ENCODE data around the gene SYNPO. TPM values are rescaled to one million over a fixed set of nuclear protein-coding genes. Genes with fewer than 3 reads are reported as not detected.

SYNPO gene
- polyA plus RNA-seq, 2 of the 4 experiments (the other 2 are of a cell fraction) = 13.7 to 33.9 TPM

DNA sequence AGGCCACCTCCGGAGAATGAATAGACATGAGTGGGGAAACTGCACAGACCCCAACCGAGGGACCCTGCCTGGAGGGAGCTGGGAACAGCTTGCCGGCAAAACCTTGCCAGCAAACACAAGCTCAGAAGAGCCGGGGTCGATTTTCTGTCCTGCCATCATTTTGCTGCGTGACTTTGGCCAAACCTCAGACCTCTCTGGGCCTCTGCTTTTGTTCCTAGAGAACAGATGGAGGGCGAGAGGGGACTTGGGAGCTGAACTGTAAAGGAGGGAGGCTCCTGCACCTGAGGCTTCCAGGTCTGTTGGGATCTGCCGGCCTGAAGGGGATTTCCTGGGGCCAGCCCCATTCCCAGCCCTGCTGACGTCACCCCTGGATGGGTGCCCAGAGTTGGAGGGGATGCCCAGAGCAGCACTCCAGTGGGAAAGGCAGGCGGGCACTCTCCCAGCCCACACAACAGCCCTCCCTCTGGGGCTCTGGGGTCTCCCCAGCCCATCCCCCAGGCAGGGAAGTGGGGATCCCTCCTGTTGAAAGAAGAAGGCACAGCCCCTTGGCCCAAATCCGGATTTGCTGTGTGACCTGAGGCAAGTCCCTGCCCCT is 40.4 kb upstream of the SYNPO start:
- CTCF ChIA-PET = no interaction called here
- 29% methylated on average over 11 of the region's 11 CpGs for WGBS (ENCODE audit: missing lambda C conversion rate)
- ATAC-seq = peak; percentile 59 to 87; a peak in 5 of 6 replicates
- H3K27ac ChIP-seq = peak overlapping the region in 1 of 2 experiments; percentile 69; a peak in 3 of 6 replicates
- no peak overlapping the region for H3K4me3 ChIP-seq
- POLR2A ChIA-PET = no interaction called here
- peak overlapping the region; percentile 45 for H3K4me2 ChIP-seq
- H3K4me1 ChIP-seq = peaks cover 14% of the 10 kb centered on the region
- no peak for FAIRE-seq
- H3K9me3 ChIP-seq = no peaks in the 10 kb centered on the region
- peak; percentile 61 to 91 for DNase-seq (ENCODE audit: low read depth in 1 of 2, low spot score in 1 of 2)
- TF ChIP-seq FOSL2 (IDR thresholded peaks at IDR 0.05) (no peak), FOSL2 (CRISPR knock-in tag; IDR thresholded peaks at IDR 0.05) (0 out of 2 replicates have a peak, but pooled peaks have one; percentile 24), ZFP36 (IDR thresholded peaks at IDR 0.05; ENCODE audit: borderline replicate concordance, partially characterized antibody) (peak; percentile 25), ZC3H11A (IDR thresholded peaks at IDR 0.05) (no peak), CHD4 (IDR thresholded peaks at IDR 0.05; ENCODE audit: borderline replicate concordance) (no peak), NR3C1 (IDR thresholded peaks at IDR 0.05) (no peak)

DNA sequence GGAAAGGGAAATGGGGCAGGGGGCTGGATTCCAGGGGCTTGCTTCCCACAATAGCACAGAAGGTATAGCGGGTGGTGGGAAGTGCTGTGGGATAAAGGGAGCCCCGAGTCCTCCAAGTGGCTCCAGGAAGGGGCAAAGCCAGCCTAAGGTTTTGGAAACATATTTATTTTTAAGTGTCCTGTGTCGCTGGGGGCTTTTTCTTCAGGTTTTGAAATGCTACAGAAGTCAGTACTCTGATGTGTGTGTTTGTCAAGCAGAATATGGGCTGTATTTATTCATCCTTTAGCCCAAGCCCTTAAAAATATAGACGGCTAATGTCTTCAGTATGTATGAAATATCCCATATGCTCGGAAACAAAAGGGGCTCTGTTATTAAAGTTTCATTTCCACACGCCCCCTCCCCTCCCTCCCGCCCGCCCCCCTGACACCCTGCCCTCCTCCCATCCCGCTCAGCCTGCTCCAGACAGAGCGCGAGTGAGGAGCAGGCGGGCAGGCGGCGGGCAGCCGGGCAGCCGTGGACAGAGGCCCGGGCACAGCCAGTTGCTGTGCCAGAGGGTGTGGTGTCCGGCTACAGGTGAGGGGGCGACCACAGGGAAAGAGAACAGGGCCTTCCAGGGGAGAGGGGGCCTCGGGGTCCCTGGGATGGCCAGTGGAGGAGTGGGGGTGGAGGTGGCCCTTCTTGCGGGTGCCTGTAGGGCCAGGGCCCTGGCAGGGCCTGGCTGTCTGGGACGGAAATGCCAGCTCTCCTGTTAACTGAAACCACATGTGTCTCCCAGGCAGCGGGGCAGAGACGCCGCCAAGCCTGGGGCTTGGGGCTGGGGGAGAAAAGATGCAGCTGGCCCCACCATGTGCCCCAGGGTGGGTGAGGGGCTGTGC is 39.6 kb upstream of the SYNPO start:
- no peak overlapping the region for H3K4me3 ChIP-seq
- 81% methylated on average over 21 of the region's 25 CpGs for WGBS (ENCODE audit: missing lambda C conversion rate)
- peak overlapping the region; percentile 45; the same call in 1 of the 3 replicates for H3K4me2 ChIP-seq
- ChIA-PET POLR2A (no interaction called here), CTCF (interaction anchor here (1.6 kb wide), 1 partner anchor 14 kb away, joined by 5 read pairs; no protein-coding TSS in a partner anchor)
- H3K9me3 ChIP-seq = no peaks in the 10 kb centered on the region
- DNase-seq (ENCODE audit: low read depth in 1 of 2, low spot score in 1 of 2) (no peak), FAIRE-seq (no peak), ATAC-seq (no peak; a peak in 1 of 6 replicates)
- H3K4me1 ChIP-seq = peaks cover 22% of the 10 kb centered on the region
- peak overlapping the region in 1 of 2 experiments; percentile 69; a peak in 3 of 6 replicates for H3K27ac ChIP-seq
- TF ChIP-seq ZFP36 (IDR thresholded peaks at IDR 0.05; ENCODE audit: borderline replicate concordance, partially characterized antibody) = no peak
- no peak for TF ChIP-seq MAZ (IDR thresholded peaks at IDR 0.05; ENCODE audit: borderline replicate concordance, low read depth, low read length)
- TF ChIP-seq FOXS1 (CRISPR knock-in tag; IDR thresholded peaks at IDR 0.05) = no peak
- no peak for TF ChIP-seq CHD2 (IDR thresholded peaks at IDR 0.05; ENCODE audit: low read length, partially characterized antibody)

DNA sequence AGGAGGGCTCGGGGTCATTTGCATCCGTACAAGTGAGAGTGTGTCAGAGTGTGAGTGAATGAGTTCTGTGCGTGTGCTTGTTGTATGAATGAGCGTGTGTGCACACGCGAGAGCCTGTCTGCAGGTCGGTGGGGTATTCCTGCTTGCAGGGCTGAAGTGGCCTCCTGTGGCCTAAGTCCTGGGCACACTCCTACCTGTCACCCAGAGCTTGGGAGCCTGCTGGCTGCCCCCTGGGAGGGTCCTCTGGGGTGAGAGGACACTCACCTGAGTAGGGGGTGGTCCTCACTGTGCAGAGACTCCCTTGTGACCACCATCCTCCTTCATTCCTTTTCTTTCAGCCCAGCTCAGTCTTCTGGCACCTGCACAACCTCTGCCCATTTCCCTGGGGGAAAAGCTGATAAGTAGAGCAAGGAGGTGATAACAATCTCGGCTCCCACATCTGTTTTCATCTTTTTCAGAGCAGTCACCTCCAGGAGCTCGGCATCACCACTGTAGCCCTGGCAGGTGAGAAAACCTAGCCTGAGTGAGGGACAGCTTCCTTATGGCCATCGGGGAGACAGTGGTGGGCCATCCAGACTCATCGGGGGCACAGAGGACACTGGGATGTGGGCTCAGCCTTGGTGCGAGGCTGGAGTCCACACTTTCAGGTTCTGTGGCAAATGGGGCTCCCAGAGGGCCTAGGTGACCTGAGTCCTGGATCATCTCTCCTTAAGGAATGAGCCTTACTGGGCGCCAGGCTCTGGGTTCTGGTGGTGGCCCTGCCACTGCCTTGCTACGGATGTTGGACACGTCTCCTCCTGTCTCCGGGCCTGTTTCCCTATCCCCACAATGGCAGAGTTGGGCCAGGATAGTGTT is 38.7 kb upstream of the SYNPO start:
- peak overlapping the region in 1 of 2 experiments; percentile 69; a peak in 2 of 6 replicates for H3K27ac ChIP-seq
- no peak overlapping the region for H3K4me3 ChIP-seq
- POLR2A ChIA-PET = no interaction called here
- H3K4me2 ChIP-seq = no peak overlapping the region
- ATAC-seq = no peak
- no peak for DNase-seq (ENCODE audit: low read depth in 1 of 2, low spot score in 1 of 2)
- 86% methylated on average over 16 of the region's 16 CpGs for WGBS (ENCODE audit: missing lambda C conversion rate)
- TF ChIP-seq SREBF2 (IDR thresholded peaks at IDR 0.05) (no peak), RAD21 (conservative IDR thresholded peaks at IDR 0.05 in 1 of 2, IDR thresholded peaks at IDR 0.05 in 1 of 2) (no peak), CHD2 (IDR thresholded peaks at IDR 0.05; ENCODE audit: low read length, partially characterized antibody) (no peak), JUNB (IDR thresholded peaks at IDR 0.05) (no peak)
- no peaks in the 10 kb centered on the region for H3K9me3 ChIP-seq
- FAIRE-seq = no peak
- CTCF ChIA-PET = interaction anchor here (1.6 kb wide), 1 partner anchor 13 kb away, joined by 5 read pairs; no protein-coding TSS in a partner anchor
- peaks cover 28% of the 10 kb centered on the region for H3K4me1 ChIP-seq

DNA sequence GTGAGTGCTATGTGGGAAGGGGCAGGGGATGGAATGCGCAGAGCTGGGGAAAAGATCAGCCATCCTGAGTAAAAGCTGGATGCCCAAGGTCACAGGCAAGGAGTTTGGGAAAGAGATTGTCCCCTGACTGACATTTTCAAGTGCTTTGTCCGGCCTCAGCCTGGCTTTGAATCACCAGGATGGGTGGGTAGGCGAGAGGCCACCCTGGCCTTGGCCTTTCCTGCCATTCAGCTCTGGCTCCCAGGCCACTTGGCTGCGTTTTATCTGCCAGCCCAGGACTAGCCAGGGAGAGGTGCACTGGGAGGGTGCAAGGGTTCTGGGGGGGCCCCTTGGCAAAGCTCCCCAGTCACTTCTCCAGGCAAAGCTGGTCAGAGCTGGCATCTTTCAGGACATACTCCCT is 37.4 kb upstream of the SYNPO start:
- Histone ChIP-seq H3K27ac (peak overlapping the region in 1 of 2 experiments; percentile 21; a peak in 1 of 6 replicates), H3K4me2 (no peak overlapping the region), H3K4me1 (peaks cover 28% of the 10 kb centered on the region), H3K4me3 (no peak overlapping the region), H3K9me3 (no peaks in the 10 kb centered on the region)
- ChIA-PET CTCF (interaction anchor here (0.9 to 1.2 kb wide), 3 partner anchors 9 to 16 kb away, joined by 3 to 6 read pairs (median 5); no protein-coding TSS in a partner anchor), POLR2A (interaction anchor here (0.8 kb wide), 1 partner anchor 30 kb away, joined by 3 read pairs; no protein-coding TSS in a partner anchor)
- 84% methylated on average over 4 of the region's 4 CpGs for WGBS (ENCODE audit: missing lambda C conversion rate)
- ATAC-seq = no peak
- FAIRE-seq = no peak
- no peak for TF ChIP-seq ZNF302 (CRISPR knock-in tag; IDR thresholded peaks at IDR 0.05)
- TF ChIP-seq, protein P1, sequence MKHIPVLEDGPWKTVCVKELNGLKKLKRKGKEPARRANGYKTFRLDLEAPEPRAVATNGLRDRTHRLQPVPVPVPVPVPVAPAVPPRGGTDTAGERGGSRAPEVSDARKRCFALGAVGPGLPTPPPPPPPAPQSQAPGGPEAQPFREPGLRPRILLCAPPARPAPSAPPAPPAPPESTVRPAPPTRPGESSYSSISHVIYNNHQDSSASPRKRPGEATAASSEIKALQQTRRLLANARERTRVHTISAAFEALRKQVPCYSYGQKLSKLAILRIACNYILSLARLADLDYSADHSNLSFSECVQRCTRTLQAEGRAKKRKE (CRISPR knock-in tag; IDR thresholded peaks at IDR 0.05; ENCODE audit: low read depth) = no peak
- TF ChIP-seq EHMT2 (IDR thresholded peaks at IDR 0.05; ENCODE audit: low read depth) = no peak
- no peak for TF ChIP-seq RNF2 (IDR thresholded peaks at IDR 0.05; ENCODE audit: borderline replicate concordance, low read depth)
- no peak for TF ChIP-seq MYC (IDR thresholded peaks at IDR 0.05; ENCODE audit: borderline replicate concordance, low read length)
- TF ChIP-seq FOSL2 (IDR thresholded peaks at IDR 0.05) = no peak
- no peak for TF ChIP-seq FOSL2 (CRISPR knock-in tag; IDR thresholded peaks at IDR 0.05)
- no peak for TF ChIP-seq RCOR1 (IDR thresholded peaks at IDR 0.05; ENCODE audit: low read depth, low read length)
- TF ChIP-seq ZSCAN20 (CRISPR knock-in tag; IDR thresholded peaks at IDR 0.05) = no peak
- no peak for DNase-seq (ENCODE audit: low read depth in 1 of 2, low spot score in 1 of 2)
